IMR-90 (cell line): Measurements from ENCODE around the gene TAB2. TPM values are rescaled to one million over a fixed set of nuclear protein-coding genes. Genes with fewer than 3 reads are reported as not detected.

Experiments used
- ATAC-seq: fragments of 200-7000 bp; cut with Tn5 transposase; 2 replicates; pipeline ENCODE4 v1.9.1; 2020; ENCODE audit warnings: low read depth, mild to moderate bottlenecking, moderate library complexity
- BruUV-seq: library from RNA; stranded (reverse); fragments of 400-500 nt; replicated peaks from 2 replicates; lab custom pipeline; 2021; lab: Mats Ljungman, UMichigan
- CTCF ChIA-PET: fragments of 300-600 bp; formaldehyde crosslinking; extraction: SDS; loops from one replicate; lab custom pipeline; 2021; ENCODE audit warnings: antibody characterized with exemption; lab: Yijun Ruan, JAX
- POLR2A ChIA-PET: fragments of 300-600 bp; sonication (Branson Sonifier 250); formaldehyde crosslinking; loops from one replicate; lab custom pipeline; 2022; ENCODE audit warnings: antibody characterized with exemption; ENCODE audit not compliant: unreplicated experiment; lab: Charles Lee
- DNase-seq: peaks from one replicate; pipeline ENCODE4 v3.0.0; 2013
- H2AFZ ChIP-seq: replicated peaks from 2 replicates; pipeline ENCODE3; 2013; ENCODE audit warnings: low read length, mild to moderate bottlenecking; ENCODE audit not compliant: poor library complexity
- H2AK5ac ChIP-seq: 2 replicates; pipeline ENCODE4 v1.6.1; 2013; ENCODE audit warnings: low read depth, low read length, inconsistent platforms
- H2AK9ac ChIP-seq: replicated peaks from 2 replicates; pipeline ENCODE3; 2013; ENCODE audit warnings: mild to moderate bottlenecking, low read depth, low read length, moderate library complexity; ENCODE audit not compliant: poor library complexity
- H2BK120ac ChIP-seq: 2 replicates; pipeline ENCODE4 v1.6.1; 2013; ENCODE audit warnings: low read depth, low read length, inconsistent platforms
- H2BK15ac ChIP-seq: 3 replicates; pipeline ENCODE4 v1.6.1; 2013; ENCODE audit warnings: low read depth, low read length, inconsistent platforms
- H2BK20ac ChIP-seq: 2 replicates; pipeline ENCODE4 v1.6.1; 2013; ENCODE audit warnings: low read depth, mild to moderate bottlenecking, inconsistent platforms, low read length, moderate library complexity
- H2BK5ac ChIP-seq: 2 replicates; pipeline ENCODE4 v1.6.1; 2013; ENCODE audit warnings: mild to moderate bottlenecking, low read depth, low read length, inconsistent platforms; ENCODE audit not compliant: poor library complexity, severe bottlenecking
- H3K14ac ChIP-seq: replicated peaks from 2 replicates; pipeline ENCODE4 v1.6.1; 2013; ENCODE audit warnings: low read depth, low read length, inconsistent platforms
- H3K18ac ChIP-seq: 2 replicates; pipeline ENCODE4 v1.6.1; 2013; ENCODE audit warnings: low read depth, low read length, control low read depth
- H3K23ac ChIP-seq: 2 replicates; pipeline ENCODE4 v1.6.1; 2013; ENCODE audit warnings: low read depth, low read length, inconsistent platforms
- H3K27ac ChIP-seq: 2 replicates; pipeline ENCODE4 v1.5.1; 2013; ENCODE audit warnings: mild to moderate bottlenecking, control low read depth, low read length; ENCODE audit not compliant: insufficient read depth
- H3K27me3 ChIP-seq: 2 replicates; pipeline ENCODE4 v1.6.1; 2013; ENCODE audit warnings: low read length; ENCODE audit not compliant: control insufficient read depth, insufficient read depth
- H3K36me3 ChIP-seq: 2 replicates; pipeline ENCODE4 v1.6.1; 2013; ENCODE audit warnings: low read length, mixed read lengths; ENCODE audit not compliant: control insufficient read depth, insufficient read depth
- H3K4ac ChIP-seq: 2 replicates; pipeline ENCODE4 v1.6.1; 2013; ENCODE audit warnings: low read depth, low read length, inconsistent platforms
- H3K4me1 ChIP-seq: 2 replicates; pipeline ENCODE4 v1.6.1; 2013; ENCODE audit warnings: low read length, mixed read lengths; ENCODE audit not compliant: control insufficient read depth, insufficient read depth
- H3K4me2 ChIP-seq: 2 replicates; pipeline ENCODE4 v1.6.1; 2013; ENCODE audit warnings: low read depth, mild to moderate bottlenecking, control low read depth, low read length, moderate library complexity
- H3K4me3 ChIP-seq: 2 replicates; pipeline ENCODE4 v1.5.1; 2013; ENCODE audit warnings: low read depth, mild to moderate bottlenecking, control low read depth, low read length, moderate library complexity; ENCODE audit not compliant: insufficient read depth
- H3K56ac ChIP-seq: 2 replicates; pipeline ENCODE4 v1.6.1; 2013; ENCODE audit warnings: low read length, inconsistent platforms; ENCODE audit not compliant: insufficient read depth; ENCODE audit errors: extremely low read depth
- H3K79me1 ChIP-seq, 2 experiments: 2 replicates each; pipeline ENCODE4 v1.6.1; 2013; ENCODE audit warnings: low read length in 2 of 2, inconsistent platforms in 1 of 2, low read depth in 1 of 2
- H3K9ac ChIP-seq: 2 replicates; pipeline ENCODE4 v1.6.1; 2013; ENCODE audit warnings: low read depth, low read length, control low read depth
- H3K9me1 ChIP-seq: 2 replicates; pipeline ENCODE4 v1.6.1; 2013; ENCODE audit warnings: low read length, inconsistent platforms; ENCODE audit not compliant: insufficient read depth
- H3K9me3 ChIP-seq: 2 replicates; pipeline ENCODE4 v1.6.1; 2013; ENCODE audit warnings: low read length; ENCODE audit not compliant: control insufficient read depth, insufficient read depth
- H4K20me1 ChIP-seq: 2 replicates; pipeline ENCODE4 v1.6.1; 2013; ENCODE audit warnings: low read length, inconsistent platforms; ENCODE audit not compliant: insufficient read depth
- H4K5ac ChIP-seq: 2 replicates; pipeline ENCODE4 v1.6.1; 2013; ENCODE audit warnings: mild to moderate bottlenecking, low read depth, low read length, control low read depth
- H4K8ac ChIP-seq, 2 experiments: 2 replicates each; pipeline ENCODE4 v1.6.1; 2013; ENCODE audit warnings: low read depth in 2 of 2, low read length in 2 of 2, control low read depth in 1 of 2, inconsistent platforms in 1 of 2
- H4K91ac ChIP-seq: 2 replicates; pipeline ENCODE4 v1.6.1; 2013; ENCODE audit warnings: low read depth, low read length, inconsistent platforms; ENCODE audit not compliant: insufficient read depth
- BHLHE40 ChIP-seq: fragments of 150-350 bp; IDR thresholded peaks from 2 replicates; pipeline ENCODE4 v1.6.1; 2016; ENCODE audit warnings: mild to moderate bottlenecking, low read depth, low read length
- CEBPB ChIP-seq: IDR thresholded peaks from 2 replicates; pipeline ENCODE4 v1.6.1; 2012; ENCODE audit warnings: low read depth, low read length, improper control_type of control experiment
- CTCF ChIP-seq: conservative IDR thresholded peaks from 2 replicates; pipeline ENCODE4 v1.5.1; 2012; ENCODE audit warnings: mild to moderate bottlenecking, low read depth, low read length, improper control_type of control experiment
- ELK1 ChIP-seq: fragments of 150-350 bp; IDR thresholded peaks from 2 replicates; pipeline ENCODE4 v1.6.1; 2016; ENCODE audit warnings: low read depth, mild to moderate bottlenecking, low read length, moderate library complexity, borderline replicate concordance
- MAZ ChIP-seq: IDR thresholded peaks from 2 replicates; pipeline ENCODE4 v1.6.1; 2012; ENCODE audit warnings: low read depth, mild to moderate bottlenecking, low read length, improper control_type of control experiment, moderate library complexity, borderline replicate concordance
- WGBS, 2 experiments: methylation state at CpG; one replicate each; pipeline versions ENCODE4 v1.1.5 to v1.1.7; 2013; ENCODE audit warnings: missing lambda C conversion rate in 2 of 2; ENCODE audit not compliant: insufficient read length in 1 of 2; ENCODE audit errors: extremely low coverage in 2 of 2; 5-methylcytosine and 5-hydroxymethylcytosine counted together
- dilution Hi-C: fragments of 300-500 bp; cut with HindIII; formaldehyde crosslinking; loops from one replicate; pipeline ENCODE4 v1.14.3; 2018; ENCODE audit warnings: low sequenced_read_pairs; ENCODE audit not compliant: unreplicated experiment
- in situ Hi-C: fragments of 300-500 bp; cut with MboI; formaldehyde crosslinking; loops from 3 replicates; pipeline ENCODE4 v1.14.3; 2019; ENCODE audit warnings: low sequenced_read_pairs, inconsistent platforms, mixed read lengths
- intact Hi-C: fragments of 100-400 bp; cut with micrococcal nuclease; formaldehyde crosslinking; loops from 2 replicates; pipeline ENCODE4 v1.10.0; 2022
- polyA plus RNA-seq, 3 experiments: library from polyadenylated mRNA; depleted of rRNA; stranded (reverse); fragments of >200 nt; gene quantifications; 2 replicates each; pipeline ENCODE4 v1.2.3, GENCODE V29; 2012; ENCODE audit warnings: low replicate concordance in 1 of 3
- total RNA-seq: library from RNA; depleted of rRNA; stranded (reverse); fragments of >200 nt; gene quantifications from 2 replicates; pipeline ENCODE4 v1.2.3, GENCODE V29; 2012

TAB2 gene
- total and polyA plus RNA-seq, 2 of the 4 experiments (the other 2 are of a cell fraction), result 20.8 to 25.3 TPM

DNA sequence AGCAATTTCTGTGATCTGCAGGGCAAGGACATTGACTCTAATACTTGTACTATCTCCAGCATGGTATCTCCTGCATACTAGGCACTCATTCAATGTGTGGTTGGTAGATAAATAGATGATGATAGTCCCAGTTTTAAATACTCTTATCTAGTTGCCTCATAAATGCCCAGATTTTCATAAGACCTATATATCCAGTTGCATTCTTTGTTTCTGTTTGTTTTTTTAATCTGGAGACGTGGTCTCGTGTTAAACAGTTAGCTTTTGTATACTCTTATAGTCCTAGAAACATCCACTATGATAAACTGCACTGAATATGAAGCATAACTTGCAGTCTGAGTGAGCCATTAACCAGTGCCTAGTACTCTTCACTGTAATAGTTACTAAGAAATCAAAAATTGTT, 47.0 kb downstream of the TAB2 start:
- Histone ChIP-seq H3K56ac (no peak overlapping the region), H3K9me1 (peaks cover 11% of the 10 kb centered on the region), H3K4me2 (peak overlapping the region; percentile 16), H3K23ac (no peak overlapping the region; the same call in 1 of the 2 replicates), H3K4ac (no peak overlapping the region), H3K79me1 (peaks cover 37 to 71% of the 10 kb centered on the region in 2 experiments), H2AFZ (no peak overlapping the region), H3K14ac (no peak overlapping the region), H2BK15ac (no peak overlapping the region), H4K91ac (no peak overlapping the region), H2BK5ac (peak overlapping the region; percentile 22), H2AK5ac (no peak overlapping the region), H3K36me3 (peaks cover 3% of the 10 kb centered on the region; the same call in 1 of the 2 replicates), H3K4me1 (peaks cover 6% of the 10 kb centered on the region), H4K20me1 (peaks cover 68% of the 10 kb centered on the region), H3K4me3 (no peak overlapping the region), H4K5ac (no peak overlapping the region), H3K9ac (no peak overlapping the region), H2BK120ac (no peak overlapping the region), H2AK9ac (no peak overlapping the region), H3K18ac (no peak overlapping the region), H3K27ac (no peak overlapping the region), H3K9me3 (no peaks in the 10 kb centered on the region), H4K8ac (no peak overlapping the region), H3K27me3 (no peaks in the 10 kb centered on the region), H2BK20ac (no peak overlapping the region)
- CTCF ChIA-PET, result no interaction called here
- peak; percentile 72 for DNase-seq
- WGBS, 2 experiments, result no CpG with 5 or more reads among the region's 2 CpGs
- intact Hi-C loops, result no loop called here
- in situ Hi-C loops, result no loop called here
- dilution Hi-C loops, result no loop called here
- ATAC-seq, result peak; percentile 86
- BruUV-seq, result no TSS peak
- POLR2A ChIA-PET, result no interaction called here
- peak; percentile 76 for TF ChIP-seq CEBPB
- TF ChIP-seq BHLHE40, result peak; percentile 79
- no peak for TF ChIP-seq CTCF
- no peak for TF ChIP-seq ELK1
- no peak for TF ChIP-seq MAZ
